Lung microvascular endothelial cell (primary cell): ENCODE measurements around the gene KCNH3. TPM values are rescaled to one million over a fixed set of nuclear protein-coding genes. Genes with fewer than 3 reads are reported as not detected.
"Not testable (repeated sequence)": the region's sequence is repeated elsewhere in the genome, so short reads cannot be mapped to it uniquely, and the experiment has no call there.

Source experiments
- DNase-seq, 2 donors: peaks; one replicate each; pipeline versions ENCODE4 v3.0.0 to v3.0.0-alpha.2; 2010; ENCODE audit warnings: low read depth in 2 of 2
- total RNA-seq: library from RNA; depleted of rRNA; stranded (reverse); fragments of >200 nt; gene quantifications from 2 replicates; pipeline ENCODE4 v1.2.1, GENCODE V29; 2014

KCNH3 gene
- total RNA-seq, 1 donor from 2014 or later = not detected

GRCh38 chr12:49585477-49586459 lies 46.9 kb downstream of the KCNH3 start:
- no peak for DNase-seq

GRCh38 chr12:49587174-49587908 lies 48.5 kb downstream of the KCNH3 start:
- DNase-seq = no peak

GRCh38 chr12:49588281-49588680 lies 49.5 kb downstream of the KCNH3 start:
- DNase-seq = no peak

GRCh38 chr12:49588721-49589516 lies 50.1 kb downstream of the KCNH3 start:
- no peak for DNase-seq

GRCh38 chr12:49598527-49598926 lies 59.7 kb downstream of the KCNH3 start:
- no peak for DNase-seq

- no peak for DNase-seq
Observed at GRCh38 chr12:49599961-49600360, 61.1 kb downstream of the KCNH3 start.

- no peak for DNase-seq
Observed at GRCh38 chr12:49603721-49604120, 64.9 kb downstream of the KCNH3 start.

- no peak for DNase-seq
Observed at GRCh38 chr12:49604856-49605255, 66.0 kb downstream of the KCNH3 start.

- not testable (repeated sequence) for DNase-seq
Observed at GRCh38 chr12:49605539-49605938, 66.7 kb downstream of the KCNH3 start, which contains the start of gene FAM186B. Gene FAM186B (minus strand): TSS chr12:49605639. CDS start chr12:49605477, 162 bp downstream.

Other genes with a start within 250 kb of the KCNH3 start
- gene PRPH, start 243.9 kb upstream of the KCNH3 start, total RNA-seq = not detected in 2 replicates
- 1.6 and 8.9 TPM in 2 replicates for gene TROAP, start 215.8 kb upstream of the KCNH3 start, total RNA-seq
- not detected in 2 replicates for gene C1QL4, start 201.8 kb upstream of the KCNH3 start, total RNA-seq
- gene DNAJC22, start 192.1 kb upstream of the KCNH3 start, total RNA-seq = 0.40 and 0.87 TPM in 2 replicates
- 11.7 and 18.3 TPM in 2 replicates for gene SPATS2, start 171.6 kb upstream of the KCNH3 start, total RNA-seq
- 42.9 and 44.2 TPM in 2 replicates for gene MCRS1, start 29.1 kb downstream of the KCNH3 start, total RNA-seq
- under 0.01 and 0.22 TPM in 2 replicates for gene FAM186B, start 66.6 kb downstream of the KCNH3 start, total RNA-seq
- gene PRPF40B, start 84.5 kb downstream of the KCNH3 start, total RNA-seq = 1.5 and 2.2 TPM in 2 replicates
- gene FMNL3, start 168.4 kb downstream of the KCNH3 start, total RNA-seq = 52.0 and 54.5 TPM in 2 replicates
- 324 and 480 TPM in 2 replicates for gene TMBIM6, start 202.5 kb downstream of the KCNH3 start, total RNA-seq